CD4-positive, CD25-positive, alpha-beta regulatory T cell (primary cell): ENCODE data around the gene SMIM9. TPM values are rescaled to one million over a fixed set of nuclear protein-coding genes. Genes with fewer than 3 reads are reported as not detected.

Source experiments
- ATAC-seq, 2 donors: fragments of 150-1000 bp; cut with Tn5 transposase; one replicate each; pipeline ENCODE4 v1.10.0; 2021; ENCODE audit warnings: low read depth in 2 of 2, moderate number of reproducible peaks in 2 of 2, moderate library complexity in 1 of 2
- DNase-seq, 3 donors: peaks; one replicate each; pipeline versions ENCODE4 v3.0.0 to v3.0.0-alpha.2; 2012 to 2022; ENCODE audit warnings: mixed read lengths in 1 of 3
- H3K27ac ChIP-seq: one replicate; pipeline ENCODE4 v1.7.0; 2013; ENCODE audit warnings: mild to moderate bottlenecking, low read length; ENCODE audit not compliant: insufficient read depth, poor library complexity, severe bottlenecking
- H3K27me3 ChIP-seq: one replicate; pipeline ENCODE4 v1.7.0; 2013; ENCODE audit warnings: low read length; ENCODE audit not compliant: control insufficient read depth, insufficient read depth
- H3K36me3 ChIP-seq: one replicate; pipeline ENCODE4 v1.7.0; 2013; ENCODE audit warnings: mild to moderate bottlenecking, low read length, moderate library complexity; ENCODE audit not compliant: control insufficient read depth, insufficient read depth
- H3K4me1 ChIP-seq: 2 replicates; pipeline ENCODE4 v1.7.0; 2013; ENCODE audit warnings: mild to moderate bottlenecking, low read length; ENCODE audit not compliant: insufficient read depth, control insufficient read depth, poor library complexity, severe bottlenecking
- H3K4me3 ChIP-seq: one replicate; pipeline ENCODE4 v1.7.0; 2013; ENCODE audit warnings: low read depth, mild to moderate bottlenecking, low read length, moderate library complexity
- H3K9me3 ChIP-seq, 2 experiments: 1 replicate in 1 of 2; 2 replicates in 1 of 2; pipeline ENCODE4 v1.7.0; 2013; ENCODE audit warnings: low read length in 2 of 2, mild to moderate bottlenecking in 1 of 2, moderate library complexity in 1 of 2; ENCODE audit not compliant: control insufficient read depth in 2 of 2
- H3K27ac Mint-ChIP-seq, 3 donors: one replicate each; pipeline ENCODE4 v1.8.0; 2020 to 2022; ENCODE audit warnings: mild to moderate bottlenecking in 3 of 3, mixed read lengths in 3 of 3, moderate library complexity in 2 of 3
- H3K27me3 Mint-ChIP-seq: one replicate; pipeline ENCODE4 v1.8.0; 2022; ENCODE audit warnings: mild to moderate bottlenecking, mixed read lengths
- H3K36me3 Mint-ChIP-seq: one replicate; pipeline ENCODE4 v1.8.0; 2020; ENCODE audit warnings: mixed read lengths
- H3K4me1 Mint-ChIP-seq, 4 donors: one replicate each; pipeline ENCODE4 v1.8.0; 2020 to 2022; ENCODE audit warnings: mixed read lengths in 4 of 4, mild to moderate bottlenecking in 1 of 4
- H3K4me3 Mint-ChIP-seq, 4 donors: one replicate each; pipeline ENCODE4 v1.8.0; 2020 to 2022; ENCODE audit warnings: mild to moderate bottlenecking in 4 of 4, mixed read lengths in 4 of 4, moderate library complexity in 3 of 4
- H3K9me3 Mint-ChIP-seq, 7 donors: one replicate each; pipeline ENCODE4 v1.8.0; 2020 to 2022; ENCODE audit warnings: mixed read lengths in 7 of 7, mild to moderate bottlenecking in 3 of 7, moderate library complexity in 2 of 7
- polyA plus RNA-seq, 4 donors: library from polyadenylated mRNA; unstranded; fragments of 300-500 nt; fragmentation: Illumina TruSeq; gene quantifications; one replicate each; pipeline ENCODE4 v1.2.3, GENCODE V29; 2021
- total RNA-seq: library from RNA; stranded (reverse); gene quantifications from one replicate; pipeline ENCODE4 v1.2.3, GENCODE V29; 2022

Gene SMIM9
- total and polyA plus RNA-seq, 5 donors from 2014 or later: not detected

GRCh38 chrX:154791939-154792338 is 42.5 kb downstream of the SMIM9 start:
- Histone ChIP-seq H3K27me3 (no peaks in the 10 kb centered on the region), H3K4me3 (no peak overlapping the region), H3K36me3 (no peaks in the 10 kb centered on the region), H3K9me3 (no peaks in the 10 kb centered on the region), H3K4me1 (no peaks in the 10 kb centered on the region), H3K27ac (no peak overlapping the region)
- peaks cover 2% of the 10 kb centered on the region for H3K36me3 Mint-ChIP-seq
- ATAC-seq (no peak), DNase-seq (no peak)
- H3K9me3 Mint-ChIP-seq: no peaks in the 10 kb centered on the region
- H3K27me3 Mint-ChIP-seq: no peaks in the 10 kb centered on the region
- no peak overlapping the region for H3K27ac Mint-ChIP-seq
- no peak overlapping the region for H3K4me3 Mint-ChIP-seq
- peaks cover 3 to 11% (median 5%) of the 10 kb centered on the region in 4 donors for H3K4me1 Mint-ChIP-seq

- Histone ChIP-seq H3K27ac (no peak overlapping the region), H3K4me3 (no peak overlapping the region), H3K4me1 (no peaks in the 10 kb centered on the region), H3K27me3 (no peaks in the 10 kb centered on the region), H3K9me3 (no peaks in the 10 kb centered on the region), H3K36me3 (no peaks in the 10 kb centered on the region)
- Mint-ChIP-seq H3K9me3 (no peaks in the 10 kb centered on the region), H3K27me3 (no peaks in the 10 kb centered on the region), H3K4me1 (peaks cover 3 to 11% (median 3%) of the 10 kb centered on the region in 4 donors), H3K4me3 (no peak overlapping the region), H3K27ac (no peak overlapping the region), H3K36me3 (peaks cover 3% of the 10 kb centered on the region)
- no peak for ATAC-seq
- no peak for DNase-seq
These were observed 43.0 kb downstream of the SMIM9 start for GRCh38 chrX:154791467-154791866.

- no peak overlapping the region for H3K4me3 Mint-ChIP-seq
- H3K36me3 Mint-ChIP-seq: peaks cover 3% of the 10 kb centered on the region
These were observed 48.7 kb downstream of the SMIM9 start for GRCh38 chrX:154785716-154786115.

DNA sequence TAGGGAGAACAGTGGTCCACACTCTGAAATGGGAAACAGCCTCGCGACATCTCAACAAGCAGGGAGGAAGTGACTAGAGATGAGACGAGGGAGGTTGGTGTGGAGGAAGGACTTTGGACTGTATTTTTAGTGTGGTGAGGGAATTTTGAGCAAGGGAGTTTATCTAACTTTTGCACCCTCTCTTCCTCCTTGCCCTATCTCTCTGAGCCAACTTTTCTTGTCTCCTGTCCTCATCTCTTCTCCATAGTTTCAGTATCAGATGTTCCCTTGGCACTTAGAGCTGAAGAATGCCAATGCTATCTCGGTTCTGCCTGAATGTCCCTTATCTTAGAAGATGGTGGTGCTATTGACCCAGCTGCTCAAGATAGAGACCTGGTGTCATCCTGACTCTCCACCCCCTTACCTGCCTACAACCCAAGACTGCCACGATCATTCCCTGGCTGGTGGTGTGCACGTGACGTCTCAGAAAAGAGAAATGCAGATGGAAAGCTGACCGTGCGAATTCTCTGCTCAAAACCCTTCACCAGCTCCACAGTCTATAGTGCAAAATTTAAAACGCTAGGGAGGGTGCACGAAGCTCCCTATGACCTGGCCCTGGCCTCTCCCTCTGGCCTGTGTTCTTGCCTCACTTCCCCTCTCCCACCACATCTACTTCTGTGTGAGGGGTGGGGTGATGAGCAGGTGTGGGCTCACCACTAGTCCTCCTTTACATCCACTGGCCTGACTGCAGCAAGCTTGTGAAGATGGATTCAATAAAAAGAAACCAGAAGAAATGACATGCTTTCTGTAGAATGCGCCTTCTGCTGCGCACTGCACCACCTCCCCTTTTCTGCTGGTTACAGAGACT is 50.1 kb downstream of the SMIM9 start:
- peaks cover 0 to 11% (median 7%) of the 10 kb centered on the region in 4 donors for H3K4me1 Mint-ChIP-seq
- H3K27me3 Mint-ChIP-seq: no peaks in the 10 kb centered on the region
- no peaks in the 10 kb centered on the region for H3K4me1 ChIP-seq
- peaks cover 3% of the 10 kb centered on the region for H3K36me3 Mint-ChIP-seq
- DNase-seq (no peak), ATAC-seq (no peak)
- peak overlapping the region; percentile 60 to 82 (median 76) for H3K4me3 Mint-ChIP-seq
- no peaks in the 10 kb centered on the region for H3K9me3 Mint-ChIP-seq
- H3K4me3 ChIP-seq: peak overlapping the region; percentile 64
- no peaks in the 10 kb centered on the region for H3K36me3 ChIP-seq
- H3K27ac Mint-ChIP-seq: peak overlapping the region; percentile 67 to 80 (median 78)
- no peaks in the 10 kb centered on the region for H3K27me3 ChIP-seq
- H3K9me3 ChIP-seq: no peaks in the 10 kb centered on the region
- no peak overlapping the region for H3K27ac ChIP-seq

More at GRCh38 chrX:154785716-154786115, 48.7 kb downstream of the SMIM9 start:
- peaks cover 4 to 11% (median 7%) of the 10 kb centered on the region in 4 donors for H3K4me1 Mint-ChIP-seq
- no peak for ATAC-seq
- Histone ChIP-seq H3K9me3 (no peaks in the 10 kb centered on the region), H3K4me1 (no peaks in the 10 kb centered on the region), H3K27me3 (no peaks in the 10 kb centered on the region), H3K27ac (no peak overlapping the region), H3K4me3 (no peak overlapping the region), H3K36me3 (no peaks in the 10 kb centered on the region)
- H3K27ac Mint-ChIP-seq: no peak overlapping the region
- DNase-seq: no peak
- no peaks in the 10 kb centered on the region for H3K27me3 Mint-ChIP-seq
- H3K9me3 Mint-ChIP-seq: no peaks in the 10 kb centered on the region

- H3K36me3 ChIP-seq: peaks cover 14% of the 10 kb centered on the region
- no peak overlapping the region for H3K4me3 Mint-ChIP-seq
- ATAC-seq: no peak
- H3K4me3 ChIP-seq: no peak overlapping the region
- no peak overlapping the region for H3K27ac ChIP-seq
- H3K27me3 Mint-ChIP-seq: no peaks in the 10 kb centered on the region
- H3K36me3 Mint-ChIP-seq: peaks cover 3% of the 10 kb centered on the region
- peaks cover 0 to 16% (median 9%) of the 10 kb centered on the region in 4 donors for H3K4me1 Mint-ChIP-seq
- no peak for DNase-seq
- no peaks in the 10 kb centered on the region for H3K9me3 ChIP-seq
- no peaks in the 10 kb centered on the region for H3K9me3 Mint-ChIP-seq
- H3K27ac Mint-ChIP-seq: no peak overlapping the region
- no peaks in the 10 kb centered on the region for H3K4me1 ChIP-seq
- H3K27me3 ChIP-seq: no peaks in the 10 kb centered on the region
These were observed 53.5 kb downstream of the SMIM9 start for GRCh38 chrX:154780968-154781367.

- Histone ChIP-seq H3K9me3 (no peaks in the 10 kb centered on the region), H3K4me3 (no peak overlapping the region), H3K27me3 (no peaks in the 10 kb centered on the region), H3K4me1 (no peaks in the 10 kb centered on the region), H3K27ac (no peak overlapping the region), H3K36me3 (peaks cover 30% of the 10 kb centered on the region)
- no peaks in the 10 kb centered on the region for H3K27me3 Mint-ChIP-seq
- ATAC-seq (no peak), DNase-seq (no peak)
- no peaks in the 10 kb centered on the region for H3K9me3 Mint-ChIP-seq
- H3K36me3 Mint-ChIP-seq: peaks cover 7% of the 10 kb centered on the region
- H3K4me1 Mint-ChIP-seq: peaks cover 0 to 22% (median 8%) of the 10 kb centered on the region in 4 donors
- H3K4me3 Mint-ChIP-seq: no peak overlapping the region
- H3K27ac Mint-ChIP-seq: no peak overlapping the region
These were observed 55.2 kb downstream of the SMIM9 start for GRCh38 chrX:154779261-154779660.

GRCh38 chrX:154776753-154777152 is 57.7 kb downstream of the SMIM9 start:
- Mint-ChIP-seq H3K9me3 (no peaks in the 10 kb centered on the region), H3K36me3 (peaks cover 18% of the 10 kb centered on the region), H3K4me3 (no peak overlapping the region), H3K4me1 (peaks cover 0 to 15% (median 3%) of the 10 kb centered on the region in 4 donors), H3K27ac (peak overlapping the region in 1 of 3 donors; percentile 9), H3K27me3 (no peaks in the 10 kb centered on the region)
- ATAC-seq (no peak), DNase-seq (no peak)
- Histone ChIP-seq H3K4me3 (no peak overlapping the region), H3K27me3 (no peaks in the 10 kb centered on the region), H3K9me3 (no peaks in the 10 kb centered on the region), H3K4me1 (no peaks in the 10 kb centered on the region), H3K27ac (no peak overlapping the region), H3K36me3 (peaks cover 46% of the 10 kb centered on the region)
